Measurements from ENCODE around the gene KCNJ10.

KCNJ10 gene

DNA sequence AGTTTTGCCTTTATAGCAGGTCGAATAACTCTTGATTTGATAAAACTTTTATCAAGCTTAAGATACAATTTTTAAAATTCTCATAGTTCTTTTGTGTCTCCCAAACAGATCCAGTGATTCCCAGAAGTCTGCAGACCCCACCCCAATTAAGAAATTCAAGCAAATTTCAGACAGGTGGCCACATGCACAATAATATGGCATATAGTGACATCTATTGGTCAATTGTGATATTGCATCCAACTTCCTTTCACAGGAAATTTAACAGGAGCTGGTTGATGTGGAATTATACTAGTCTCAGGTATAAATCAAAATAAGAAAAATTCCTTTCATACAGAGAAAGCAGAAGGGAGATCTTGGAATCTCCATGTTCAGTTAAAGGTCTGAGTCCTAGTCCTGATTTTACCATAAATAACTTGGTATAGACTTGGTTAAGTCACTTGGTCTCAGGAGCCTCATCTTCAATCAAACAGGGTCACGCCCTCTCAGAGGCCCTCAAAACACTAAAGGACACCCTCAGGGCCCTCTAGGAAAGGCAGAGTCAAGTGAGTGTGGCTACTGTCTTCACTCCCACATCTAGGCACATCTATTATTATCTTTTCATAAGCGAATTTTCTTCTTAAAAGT is 62.3 kb downstream of the KCNJ10 start:
- no peak for TF ChIP-seq EZH2phosphoT487 (IDR thresholded peaks at IDR 0.05; ENCODE audit: borderline replicate concordance, low read length)
- TF ChIP-seq CTCF (IDR thresholded peaks at IDR 0.05; ENCODE audit: low read depth, low read length, poor library complexity, severe bottlenecking): peak; percentile 84
- Histone ChIP-seq H3K9me2 (replicated peaks; ENCODE audit: control insufficient read depth, low read length) (no peaks in the 10 kb centered on the region), H3K4me3 (ENCODE audit: low read length) (no peak overlapping the region), H3K36me3 (ENCODE audit: control insufficient read depth, low read length) (no peaks in the 10 kb centered on the region), H3F3A (ENCODE audit: control insufficient read depth, insufficient read depth) (no peaks in the 10 kb centered on the region; the same call in 1 of the 2 replicates), H3K9me3 (ENCODE audit: control insufficient read depth, insufficient read depth, low read length) (no peaks in the 10 kb centered on the region), H3K27me3 (ENCODE audit: control insufficient read depth, low read length) (peaks cover 4% of the 10 kb centered on the region; the same call in 1 of the 2 replicates), H4K20me1 (ENCODE audit: control insufficient read depth, insufficient read depth, low read depth, low read length) (no peaks in the 10 kb centered on the region), H3K4me2 (ENCODE audit: low read length) (no peak overlapping the region), H3K4me1 (ENCODE audit: control insufficient read depth, low read length) (peaks cover 15% of the 10 kb centered on the region), H3K27ac (ENCODE audit: low read depth, low read length) (no peak overlapping the region), H3K79me2 (ENCODE audit: control insufficient read depth, low read length) (no peaks in the 10 kb centered on the region)

DNA sequence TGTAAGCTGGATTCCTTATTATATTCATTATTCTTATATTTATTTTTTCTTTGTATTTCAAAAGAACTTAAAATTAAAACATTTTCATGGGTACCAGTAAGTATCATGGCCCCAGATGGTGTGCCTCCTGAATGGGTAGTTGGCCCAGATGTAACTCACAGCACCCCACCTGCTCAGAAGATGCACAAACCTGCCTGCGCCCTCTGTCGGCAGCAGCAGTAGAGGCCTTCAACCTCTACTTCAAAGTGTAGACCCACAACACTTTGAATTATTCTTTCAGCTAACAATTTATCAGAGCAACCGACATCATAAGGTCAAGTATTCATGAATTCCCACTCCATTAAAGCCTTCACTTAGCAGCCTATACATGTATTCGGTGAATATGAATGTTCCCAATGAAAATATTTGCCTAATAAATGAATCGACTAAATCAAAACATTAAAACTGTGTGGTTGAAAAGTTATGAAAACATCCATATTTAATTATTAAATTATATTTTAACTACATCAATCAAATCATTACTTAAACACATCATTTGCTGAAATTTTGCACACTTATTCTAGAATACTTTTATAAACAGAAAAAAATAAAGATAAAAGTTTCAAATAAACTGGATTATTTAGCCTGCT is 63.5 kb downstream of the KCNJ10 start:
- H3F3A ChIP-seq (ENCODE audit: control insufficient read depth, insufficient read depth): no peaks in the 10 kb centered on the region; the same call in 1 of the 2 replicates
- no peaks in the 10 kb centered on the region for H3K79me2 ChIP-seq (ENCODE audit: control insufficient read depth, low read length)
- no peaks in the 10 kb centered on the region for H3K9me3 ChIP-seq (ENCODE audit: control insufficient read depth, insufficient read depth, low read length)
- H3K4me2 ChIP-seq (ENCODE audit: low read length): no peak overlapping the region
- H3K4me3 ChIP-seq (ENCODE audit: low read length): no peak overlapping the region
- TF ChIP-seq CTCF (IDR thresholded peaks at IDR 0.05; ENCODE audit: low read depth, low read length, poor library complexity, severe bottlenecking) (peak; percentile 90), EZH2phosphoT487 (IDR thresholded peaks at IDR 0.05; ENCODE audit: borderline replicate concordance, low read length) (no peak)
- no peaks in the 10 kb centered on the region for H3K36me3 ChIP-seq (ENCODE audit: control insufficient read depth, low read length)
- H3K27me3 ChIP-seq (ENCODE audit: control insufficient read depth, low read length): peaks cover 2% of the 10 kb centered on the region; the same call in 1 of the 2 replicates
- peaks cover 15% of the 10 kb centered on the region for H3K4me1 ChIP-seq (ENCODE audit: control insufficient read depth, low read length)
- no peaks in the 10 kb centered on the region for H4K20me1 ChIP-seq (ENCODE audit: control insufficient read depth, insufficient read depth, low read depth, low read length)
- H3K27ac ChIP-seq (ENCODE audit: low read depth, low read length): no peak overlapping the region
- H3K9me2 ChIP-seq (replicated peaks; ENCODE audit: control insufficient read depth, low read length): no peaks in the 10 kb centered on the region

DNA sequence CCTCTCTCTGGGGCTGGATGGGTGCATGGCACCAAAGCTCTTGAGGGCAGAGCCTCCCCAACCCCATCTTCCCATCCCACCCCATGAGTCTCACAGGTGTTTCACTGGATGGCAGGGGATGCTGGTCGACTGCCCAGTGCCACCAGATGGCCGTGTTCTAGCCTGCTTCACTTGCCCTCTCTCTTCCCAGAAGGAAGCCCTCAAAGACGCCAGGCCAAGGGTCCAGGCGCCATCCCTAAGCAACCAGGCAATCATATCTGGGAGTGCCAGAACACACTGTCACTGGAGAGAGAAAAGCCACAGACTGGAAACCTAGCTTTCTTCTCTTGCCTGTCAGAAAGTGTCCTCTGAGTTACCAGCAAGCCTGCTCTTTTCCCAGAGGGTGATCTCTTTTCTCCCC is 64.9 kb downstream of the KCNJ10 start:
- no peaks in the 10 kb centered on the region for H3K9me3 ChIP-seq (ENCODE audit: control insufficient read depth, insufficient read depth, low read length)
- TF ChIP-seq EZH2phosphoT487 (IDR thresholded peaks at IDR 0.05; ENCODE audit: borderline replicate concordance, low read length) (no peak), CTCF (IDR thresholded peaks at IDR 0.05; ENCODE audit: low read depth, low read length, poor library complexity, severe bottlenecking) (no peak)

More for the DNA sequence above, 64.9 kb downstream of the KCNJ10 start:
- no peaks in the 10 kb centered on the region for H4K20me1 ChIP-seq (ENCODE audit: control insufficient read depth, insufficient read depth, low read depth, low read length)
- no peaks in the 10 kb centered on the region for H3K9me2 ChIP-seq (replicated peaks; ENCODE audit: control insufficient read depth, low read length)
- H3K79me2 ChIP-seq (ENCODE audit: control insufficient read depth, low read length): no peaks in the 10 kb centered on the region
- no peaks in the 10 kb centered on the region; the same call in 1 of the 2 replicates for H3F3A ChIP-seq (ENCODE audit: control insufficient read depth, insufficient read depth)
- peaks cover 13% of the 10 kb centered on the region for H3K27me3 ChIP-seq (ENCODE audit: control insufficient read depth, low read length)
- H3K27ac ChIP-seq (ENCODE audit: low read depth, low read length): no peak overlapping the region
- H3K36me3 ChIP-seq (ENCODE audit: control insufficient read depth, low read length): no peaks in the 10 kb centered on the region
- H3K4me1 ChIP-seq (ENCODE audit: control insufficient read depth, low read length): peaks cover 15% of the 10 kb centered on the region
- no peak overlapping the region for H3K4me2 ChIP-seq (ENCODE audit: low read length)
- H3K4me3 ChIP-seq (ENCODE audit: low read length): no peak overlapping the region
